ENCODE measurements around the gene DENND2D.

The DENND2D gene

DNA sequence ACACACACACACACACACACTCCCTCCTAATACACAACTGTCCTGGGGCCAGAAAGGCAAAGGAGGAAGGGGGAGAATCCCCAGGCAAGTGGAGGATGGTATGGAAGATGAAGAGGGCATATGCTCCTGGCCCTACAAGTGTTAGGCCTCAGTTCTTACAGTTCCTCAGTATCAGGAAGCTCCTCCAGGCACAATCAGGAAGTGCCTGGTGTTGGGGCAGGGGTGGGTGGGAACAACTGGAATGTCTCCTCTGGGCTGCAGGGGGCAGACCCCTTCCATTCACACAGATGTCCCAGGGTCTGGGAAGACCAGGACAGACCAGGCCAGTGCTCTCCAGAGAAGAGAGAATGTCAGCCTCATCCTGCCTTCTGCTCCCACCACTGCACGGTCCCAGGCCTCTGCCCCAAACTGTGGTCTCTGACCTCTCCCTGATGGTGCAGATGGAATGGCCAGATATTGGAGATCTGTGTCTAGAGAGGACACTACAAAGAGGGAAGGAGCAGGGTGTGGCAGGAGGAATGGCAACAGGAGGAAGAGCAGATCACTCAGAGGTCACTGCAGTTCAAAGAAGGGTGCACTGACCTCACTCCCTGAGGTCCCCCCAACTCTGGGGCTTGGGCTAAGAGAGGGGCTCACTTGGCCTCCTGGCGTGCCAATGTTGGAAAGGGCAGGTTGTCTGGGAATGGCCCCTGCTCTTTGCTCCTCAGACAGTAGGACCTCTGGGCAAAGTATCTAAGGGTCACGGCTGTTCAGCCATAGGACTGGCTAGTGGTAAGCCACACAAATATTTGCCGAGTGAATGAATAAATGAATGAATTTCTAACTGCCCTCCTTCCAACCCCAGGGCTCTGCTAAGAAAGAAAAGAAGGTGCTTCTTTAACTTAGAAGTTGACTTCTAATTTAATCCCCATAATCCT is 2.5 kb upstream of the DENND2D start:
- DNase-seq = peak in 1 of 2 donors; percentile 42

- DNase-seq = no peak
Observed at GRCh38 chr1:111202366-111202706, 1.9 kb upstream of the DENND2D start.

- DNase-seq = peak in 1 of 2 donors; percentile 41
Observed at GRCh38 chr1:111201275-111202090, 1.0 kb upstream of the DENND2D start.

- DNase-seq = no peak
Observed at GRCh38 chr1:111200802-111201161, 336 bp upstream of the DENND2D start.

GRCh38 chr1:111199329-111199728 is 1.1 kb downstream of the DENND2D start:
- DNase-seq = no peak

- no peak for DNase-seq
Observed at GRCh38 chr1:111198836-111199235, 1.6 kb downstream of the DENND2D start.

- peak in 1 of 2 donors; percentile 69 for DNase-seq
Observed at GRCh38 chr1:111197598-111198284, 2.7 kb downstream of the DENND2D start.

DNA sequence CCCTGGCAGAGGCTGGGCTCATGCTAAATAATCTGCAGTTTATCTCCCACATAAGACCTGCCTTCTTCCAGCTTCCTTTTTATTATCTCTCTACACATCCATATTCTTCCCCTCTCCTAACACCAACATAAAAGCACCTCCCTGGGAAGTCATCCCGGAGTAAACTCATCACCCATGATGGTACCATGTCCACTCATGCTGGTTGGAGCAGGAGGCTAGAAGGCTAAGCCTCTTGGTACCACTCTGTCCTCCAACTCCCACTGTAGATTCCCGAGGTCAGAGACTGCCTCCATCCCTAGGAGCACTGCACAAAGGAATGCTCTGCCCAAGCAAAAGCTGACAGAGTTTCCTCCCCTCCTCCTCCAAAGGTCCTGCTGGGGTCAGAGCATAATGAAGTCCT is 4.2 kb downstream of the DENND2D start:
- no peak for DNase-seq

- no peak for DNase-seq
Observed at GRCh38 chr1:111195002-111195684, 5.3 kb downstream of the DENND2D start.

DNA sequence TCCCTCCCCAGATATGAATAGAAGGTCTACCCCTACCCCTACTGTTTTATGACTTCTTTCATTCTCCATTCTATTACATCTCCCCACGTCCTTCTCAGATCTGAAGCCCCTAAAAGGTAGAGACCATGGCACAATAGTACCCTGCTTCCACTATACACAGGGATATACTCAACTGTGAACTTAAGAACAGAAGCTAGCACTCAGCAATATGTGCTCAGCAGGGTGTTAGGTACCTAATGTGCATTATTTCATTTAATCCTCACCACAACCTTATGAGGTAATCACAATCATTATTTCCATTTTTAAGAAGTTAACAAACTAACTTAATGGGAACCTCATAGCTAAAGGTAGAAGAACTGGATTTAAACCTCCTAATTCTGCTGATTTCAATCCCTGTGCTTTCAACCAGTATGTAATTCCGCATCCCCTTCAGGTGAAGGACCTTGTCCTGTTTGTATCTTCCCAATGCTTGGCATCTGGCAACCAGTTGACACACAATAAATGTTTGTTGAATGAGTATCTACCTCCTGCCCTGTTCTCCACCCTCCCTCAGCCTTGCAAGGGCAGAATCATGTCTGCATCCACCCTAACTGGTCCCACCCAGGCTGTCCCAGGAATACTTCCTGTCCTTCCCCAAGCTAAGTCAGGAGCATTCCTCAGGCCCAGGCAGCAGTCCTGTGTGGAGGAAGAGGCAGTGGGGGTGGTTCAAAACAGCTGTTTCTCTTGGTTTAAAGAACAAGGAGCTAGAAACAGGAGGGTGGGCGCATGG is 6.5 kb downstream of the DENND2D start:
- no peak for DNase-seq

GRCh38 chr1:111192658-111193519 is 7.6 kb downstream of the DENND2D start:
- peak; percentile 85 to 91 for DNase-seq

- DNase-seq = no peak
Observed at GRCh38 chr1:111192074-111192473, 8.4 kb downstream of the DENND2D start.

- DNase-seq = no peak
Observed at GRCh38 chr1:111191496-111191895, 8.9 kb downstream of the DENND2D start.

GRCh38 chr1:111190931-111191451 is 9.5 kb downstream of the DENND2D start:
- DNase-seq = peak; percentile 94 to 97

DNA sequence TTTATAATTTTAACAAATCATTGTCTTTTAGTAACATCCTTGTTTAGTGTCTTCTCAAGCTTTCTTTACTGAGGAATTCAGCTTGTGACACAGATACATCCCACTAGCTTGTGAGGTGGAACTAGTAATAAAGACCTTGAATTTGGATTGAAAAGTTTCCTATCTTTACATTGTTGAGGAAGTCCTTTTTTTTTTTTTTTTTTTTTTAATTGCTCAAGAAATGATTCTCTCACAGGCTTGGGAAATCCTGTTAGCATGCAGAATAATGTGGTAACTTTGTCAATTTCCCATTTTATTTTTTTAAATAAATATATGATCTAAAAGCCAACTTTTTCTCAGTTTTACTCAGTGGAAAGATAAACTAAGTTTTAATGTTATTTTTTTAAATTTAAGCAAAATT is 15.8 kb downstream of the DENND2D start:
- DNase-seq = peak; percentile 74 to 75

- no peak for DNase-seq
Observed at GRCh38 chr1:111183308-111184069, 17.0 kb downstream of the DENND2D start.

DNA sequence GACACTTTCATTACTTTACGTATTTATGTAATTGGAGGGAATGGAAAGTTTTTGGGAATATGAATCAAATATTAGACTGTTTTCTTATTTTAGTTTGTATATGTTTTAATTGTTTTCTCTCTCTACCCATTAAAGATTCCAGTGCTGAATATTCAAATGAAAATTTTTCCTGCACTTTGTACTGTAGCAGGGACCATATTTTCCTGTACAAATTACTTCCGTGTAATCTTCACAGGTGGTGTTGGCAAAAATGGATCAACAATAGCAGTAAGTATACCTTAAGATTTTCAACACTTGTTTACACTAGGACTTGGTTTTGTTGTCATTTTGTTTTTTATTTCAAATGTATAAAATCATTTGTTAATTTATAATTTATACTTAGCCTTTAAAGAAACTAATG is 18.4 kb downstream of the DENND2D start:
- DNase-seq = no peak

DNA sequence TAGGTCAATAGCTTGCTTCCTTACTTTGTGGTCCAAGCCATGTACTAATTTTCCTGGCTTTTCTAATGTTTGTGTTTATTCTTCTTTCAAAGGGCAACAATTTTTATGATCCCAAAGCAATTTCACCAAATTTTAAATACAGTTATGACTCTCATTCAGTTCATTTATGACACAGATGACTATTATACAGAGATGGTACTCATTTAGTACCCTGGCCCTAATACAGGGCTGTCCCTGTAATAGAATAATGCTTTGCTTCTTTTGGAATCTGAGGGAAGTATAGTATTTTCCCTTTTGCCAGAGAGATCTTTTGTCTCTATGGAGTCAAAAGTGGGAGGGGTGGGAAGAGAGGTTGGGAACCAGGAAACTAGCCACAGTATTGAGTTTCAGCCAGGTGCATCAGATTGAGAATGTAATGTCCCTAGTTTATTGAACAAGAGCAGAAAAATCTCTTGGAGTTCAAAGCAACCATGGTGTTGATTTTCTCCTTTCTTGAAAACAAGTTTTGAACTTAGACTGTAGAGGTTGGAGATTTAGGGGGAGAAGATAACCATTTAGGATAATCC is 20.4 kb downstream of the DENND2D start:
- no peak for DNase-seq

GRCh38 chr1:111176678-111177077 is 23.8 kb downstream of the DENND2D start:
- DNase-seq = no peak

DNA sequence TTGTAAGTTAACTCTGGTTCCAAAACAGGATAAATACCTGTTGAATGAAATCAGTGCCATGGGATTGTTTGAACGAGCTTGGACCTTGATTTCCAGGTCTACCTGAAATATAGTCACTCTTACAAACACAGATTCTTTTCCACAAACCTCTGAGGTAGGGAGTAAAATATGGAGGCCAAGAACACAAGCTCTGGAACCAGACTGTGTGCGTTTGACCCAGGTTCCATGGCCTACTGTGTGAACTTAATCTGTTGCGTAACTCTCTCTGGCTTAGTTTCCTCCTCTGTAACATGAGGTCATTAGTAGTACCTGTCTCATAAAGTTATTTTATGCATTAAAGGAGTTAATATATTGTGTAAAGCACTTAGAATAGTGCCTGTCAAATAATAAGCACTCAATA is 25.1 kb downstream of the DENND2D start:
- no peak for DNase-seq

All from inflammatory macrophage treated with lipopolysaccharide for 1 hour (primary cell).